GOT3 (cell line): ENCODE measurements around the gene NXN.
"Not testable (repeated sequence)": the region's sequence is repeated elsewhere in the genome, so short reads cannot be mapped to it uniquely, and the experiment has no call there.

ENCODE experiments used
- DNase-seq: peaks from one replicate; lab custom pipeline; 2025; ENCODE audit warnings: mixed read lengths; lab: John Stamatoyannopoulos, UW

Gene NXN

DNA sequence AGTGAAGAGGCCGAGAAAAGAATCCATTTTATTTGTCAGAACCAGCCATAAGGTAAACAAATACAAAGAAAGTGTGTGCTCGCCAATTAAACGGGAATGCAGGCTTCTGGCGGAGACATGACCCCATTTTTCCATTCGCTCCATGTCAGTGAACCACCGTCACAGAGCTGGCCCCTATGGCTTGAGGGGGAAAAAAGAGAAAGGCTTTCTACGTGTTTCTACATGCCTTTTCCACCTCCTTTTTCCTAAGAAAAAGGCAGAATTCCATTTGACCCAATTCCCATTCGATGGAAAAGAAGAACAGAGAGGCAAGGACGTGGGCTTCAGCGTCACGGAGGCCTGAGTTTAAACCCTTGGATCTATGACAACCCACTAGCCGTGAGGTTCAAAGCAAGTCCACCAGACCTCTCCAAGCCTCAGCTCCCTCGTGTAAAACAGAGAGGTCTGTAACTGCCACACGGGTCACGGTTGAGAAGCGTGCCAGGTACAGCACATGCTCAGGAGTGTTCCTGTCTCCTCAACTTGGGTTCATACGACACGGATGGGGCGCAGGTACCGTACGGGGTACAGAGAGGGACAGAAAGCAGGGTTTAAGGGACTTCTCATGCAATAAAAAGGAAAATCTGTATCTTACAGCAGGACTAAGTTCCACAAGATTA lies 91.9 kb downstream of the NXN start:
- DNase-seq: no peak

DNA sequence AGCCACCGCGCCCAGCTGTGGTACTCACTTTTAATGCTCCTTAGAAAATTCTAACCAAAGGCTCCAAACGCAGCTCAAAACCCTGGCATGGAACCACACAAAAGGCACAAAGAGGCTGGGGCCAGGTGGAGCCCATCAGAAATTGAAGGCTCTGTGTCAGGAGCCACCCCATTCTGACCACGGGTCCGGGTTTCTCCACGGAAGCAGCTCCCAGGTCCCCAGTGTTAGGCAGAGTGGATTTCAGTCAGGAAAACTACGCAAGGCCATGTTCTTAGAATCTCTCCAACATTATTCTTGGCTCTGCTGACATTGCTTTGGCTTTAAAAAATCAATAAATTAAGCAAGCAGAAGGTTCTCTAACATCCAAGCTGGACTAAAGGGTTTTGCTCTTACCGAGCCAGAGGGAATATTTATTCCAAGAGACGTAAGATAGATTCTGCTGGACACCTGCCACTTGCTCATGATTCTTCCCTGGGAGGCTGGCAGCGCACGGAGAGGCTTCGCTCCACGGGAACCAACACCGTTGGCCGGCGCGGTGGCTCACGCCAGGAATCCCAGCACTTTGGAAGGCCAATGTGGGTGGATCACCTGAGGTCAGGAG lies 93.5 kb downstream of the NXN start:
- DNase-seq: no peak

DNA sequence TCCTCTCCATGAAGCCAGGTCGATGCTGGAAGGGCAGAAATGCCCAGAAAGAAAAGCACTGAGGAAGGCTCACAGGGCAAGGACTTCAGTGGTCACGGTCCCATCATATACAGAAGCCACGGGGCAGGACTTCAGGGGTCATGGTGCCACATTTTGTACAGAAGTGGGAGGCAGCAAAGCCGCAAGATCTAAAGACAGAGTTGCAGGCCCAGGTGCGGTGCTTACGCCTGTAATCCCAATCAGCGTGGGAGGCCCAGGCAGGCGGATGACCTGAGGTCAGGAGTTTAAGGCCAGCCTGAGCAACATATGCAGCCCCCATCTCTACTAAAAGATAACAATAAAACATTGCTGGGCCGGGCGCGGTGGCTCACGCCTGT lies 96.0 kb downstream of the NXN start:
- no peak for DNase-seq

DNA sequence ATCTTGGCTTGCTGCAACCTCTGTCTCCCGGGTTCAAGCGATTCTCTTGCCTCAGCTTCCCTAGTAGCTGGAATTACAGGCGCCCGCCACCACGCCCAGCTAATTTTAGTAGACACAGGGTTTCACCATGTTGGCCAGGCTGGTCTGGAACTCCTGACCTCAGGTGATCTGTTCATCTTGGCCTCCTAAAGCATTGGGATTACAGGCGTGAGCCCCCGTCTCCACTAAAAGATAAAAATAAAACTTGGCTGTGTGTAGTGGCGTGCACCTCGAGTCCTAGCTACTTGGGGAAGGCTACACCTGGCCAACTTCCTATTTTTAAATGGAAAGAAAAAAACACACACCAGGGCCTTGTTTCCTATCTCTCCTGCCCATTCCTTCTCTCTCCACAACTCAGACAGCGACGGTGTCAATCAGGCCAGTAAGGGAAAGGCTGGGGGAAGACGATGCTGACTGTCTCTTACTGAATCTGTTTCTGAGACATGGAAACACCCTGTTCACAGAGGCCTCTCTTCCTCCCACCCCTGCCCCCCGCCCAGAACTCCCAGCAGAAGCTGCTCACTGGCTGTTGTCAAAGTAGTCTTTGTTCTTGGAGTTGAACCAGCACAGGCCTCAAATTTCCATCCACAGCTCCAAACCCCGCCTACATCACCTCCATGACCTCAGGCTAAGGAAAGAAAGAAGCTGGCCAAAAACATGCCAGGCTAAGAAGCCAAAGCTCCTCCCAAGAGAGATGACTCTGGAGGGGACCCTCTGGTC lies 96.6 kb downstream of the NXN start:
- no peak for DNase-seq

DNA sequence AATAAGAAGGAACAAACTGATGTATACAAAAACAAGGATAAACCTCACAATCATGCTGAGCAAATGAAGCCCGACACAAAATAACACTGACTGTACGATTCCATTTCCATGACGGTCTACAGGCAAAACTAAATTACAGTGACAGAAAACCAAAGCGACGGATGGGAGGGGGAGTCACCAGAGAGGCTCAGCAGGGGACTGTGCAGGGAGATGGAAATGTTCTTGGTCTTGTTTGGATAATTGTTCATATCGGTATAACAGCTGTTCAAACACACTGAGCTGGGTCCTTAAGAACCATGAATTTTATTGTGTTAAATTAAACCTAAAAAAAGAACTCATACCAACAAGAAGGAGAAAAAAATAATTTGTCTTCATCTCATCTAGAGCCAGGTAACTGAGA lies 97.8 kb downstream of the NXN start:
- no peak for DNase-seq

DNA sequence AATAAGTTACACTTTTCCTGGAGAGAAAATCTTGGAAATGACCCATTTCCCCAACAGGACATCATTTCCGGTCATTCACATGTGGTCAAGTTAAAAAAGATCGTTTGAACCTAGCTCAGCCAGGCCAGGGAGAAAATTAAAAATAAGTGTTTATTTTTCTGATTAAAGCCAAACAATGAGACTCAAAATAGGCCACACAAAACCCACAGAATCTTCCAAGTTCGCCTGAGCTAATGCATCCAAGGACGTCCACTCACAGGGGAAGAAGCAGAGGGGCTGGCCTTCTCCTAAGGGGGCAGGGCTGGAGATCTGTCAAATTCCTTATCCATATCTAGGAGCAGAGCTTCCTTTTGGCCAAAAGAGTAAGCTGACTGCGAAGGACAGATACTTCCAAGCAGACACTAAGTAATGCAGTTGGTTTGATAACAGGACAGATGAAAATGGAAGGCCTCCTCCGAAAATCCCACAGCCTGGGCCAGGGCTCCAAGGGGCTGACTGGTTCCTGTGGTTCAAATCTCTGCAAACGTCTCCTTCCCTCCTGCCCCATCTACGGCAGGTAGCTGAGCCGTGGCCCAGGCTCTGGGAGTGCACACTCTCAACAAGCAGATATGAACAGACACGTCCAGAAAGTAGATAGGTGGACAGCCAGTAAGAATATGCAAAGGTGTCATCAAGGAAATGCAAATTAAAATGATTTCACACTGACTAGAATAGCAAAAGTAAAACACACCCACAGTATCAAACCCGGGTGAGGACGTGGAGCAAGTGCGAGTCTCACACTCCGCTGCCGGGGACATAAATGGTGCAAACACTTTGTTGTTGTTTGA lies 98.9 kb downstream of the NXN start:
- no peak for DNase-seq

DNA sequence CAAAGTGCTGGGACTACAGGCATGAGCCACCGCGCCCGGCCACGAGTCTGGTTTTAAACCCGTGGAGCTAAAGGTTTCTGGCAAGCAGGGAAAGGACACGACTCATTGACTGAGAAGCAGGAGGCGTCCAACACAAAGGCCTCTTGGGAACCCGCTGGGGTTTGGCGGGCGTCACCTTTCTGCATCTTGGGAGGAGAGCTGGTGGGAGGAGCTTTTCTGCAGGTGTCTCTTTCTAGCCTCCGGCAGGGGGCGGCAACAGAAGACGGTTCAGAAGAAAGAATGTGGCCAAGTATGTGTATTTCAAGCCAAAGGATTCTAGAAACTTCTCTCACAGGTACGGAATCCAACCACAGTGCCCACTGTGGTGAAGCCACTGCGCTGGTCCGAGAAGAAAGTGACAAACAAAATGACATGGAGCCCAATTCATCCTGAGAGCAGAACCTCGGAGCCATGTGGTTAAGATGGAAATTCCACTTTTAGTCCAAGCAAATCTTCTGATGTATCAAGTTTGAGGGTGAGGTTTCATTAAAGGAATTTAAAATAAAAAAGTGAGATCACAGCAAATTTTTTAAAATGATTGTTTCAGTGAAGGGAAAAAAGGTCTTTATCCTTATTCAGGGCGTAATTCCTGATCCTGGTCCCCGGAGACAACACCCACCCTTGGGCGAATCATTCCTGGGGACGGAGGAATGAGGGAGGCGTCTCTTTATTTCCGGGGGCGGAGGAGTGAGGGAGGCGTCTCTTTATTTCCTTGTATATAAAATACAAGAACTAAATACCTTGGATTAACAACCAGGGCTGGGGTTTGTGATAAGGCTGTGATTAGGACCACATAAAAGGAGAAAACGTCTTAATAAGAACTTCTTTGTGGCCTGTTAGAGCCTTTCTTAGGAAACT lies 99.8 kb downstream of the NXN start:
- DNase-seq: no peak

DNA sequence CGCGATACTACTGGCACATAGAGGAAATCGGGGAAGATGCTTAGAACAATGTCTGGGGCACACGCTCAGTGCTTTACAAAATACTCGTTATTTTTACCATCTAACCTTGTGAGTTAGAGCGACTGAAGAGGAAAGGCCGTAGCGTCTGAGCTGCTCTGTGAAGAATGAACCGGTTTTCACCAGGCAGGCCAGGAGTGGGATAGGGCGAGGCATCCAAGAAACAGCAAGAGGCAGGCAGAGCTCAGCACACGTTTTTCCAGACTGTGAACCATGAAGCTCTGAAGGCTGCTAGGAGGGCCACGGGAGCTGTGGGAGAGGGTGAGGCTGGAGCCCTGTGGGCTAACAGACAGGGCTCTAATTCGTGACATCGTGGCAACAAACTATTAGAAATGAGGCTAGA lies 101.9 kb downstream of the NXN start:
- DNase-seq: no peak

DNA sequence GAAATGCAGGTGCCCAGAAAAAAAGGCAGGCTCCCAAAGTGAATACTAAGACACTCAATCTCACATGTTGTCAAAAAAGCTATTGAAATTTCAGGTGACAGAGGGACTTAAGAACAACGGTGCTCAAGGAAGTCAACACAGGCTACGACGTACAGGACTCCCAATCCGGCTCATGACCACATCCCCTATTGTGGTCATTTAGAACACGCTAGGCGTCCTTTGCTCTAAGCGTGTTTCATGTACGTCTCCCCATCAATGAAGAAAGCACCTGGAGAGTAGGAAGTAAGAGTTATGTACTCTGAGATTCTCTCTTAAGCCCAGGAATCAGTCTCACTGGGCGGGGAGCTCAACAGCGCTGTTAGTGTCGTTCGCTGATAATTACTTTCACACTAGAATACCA lies 103.3 kb downstream of the NXN start:
- DNase-seq: no peak

DNA sequence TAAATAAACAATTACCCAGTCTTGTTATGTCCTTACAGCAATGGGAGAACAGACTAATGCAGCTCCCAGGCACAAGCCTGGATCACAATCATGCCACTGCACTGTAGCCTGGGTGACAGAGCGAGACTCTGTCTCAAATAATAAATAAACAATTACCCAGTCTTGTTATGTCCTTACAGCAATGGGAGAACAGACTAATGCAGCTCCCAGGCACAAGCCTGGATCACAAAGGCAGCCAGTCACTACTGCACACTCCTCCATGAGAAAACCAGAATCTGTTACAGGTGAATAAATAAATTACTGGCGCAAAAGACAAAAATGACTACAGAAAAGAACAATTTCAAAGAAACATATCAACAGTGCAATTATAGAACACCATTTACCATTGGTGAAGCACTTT lies 105.0 kb downstream of the NXN start:
- not testable (repeated sequence) for DNase-seq

DNA sequence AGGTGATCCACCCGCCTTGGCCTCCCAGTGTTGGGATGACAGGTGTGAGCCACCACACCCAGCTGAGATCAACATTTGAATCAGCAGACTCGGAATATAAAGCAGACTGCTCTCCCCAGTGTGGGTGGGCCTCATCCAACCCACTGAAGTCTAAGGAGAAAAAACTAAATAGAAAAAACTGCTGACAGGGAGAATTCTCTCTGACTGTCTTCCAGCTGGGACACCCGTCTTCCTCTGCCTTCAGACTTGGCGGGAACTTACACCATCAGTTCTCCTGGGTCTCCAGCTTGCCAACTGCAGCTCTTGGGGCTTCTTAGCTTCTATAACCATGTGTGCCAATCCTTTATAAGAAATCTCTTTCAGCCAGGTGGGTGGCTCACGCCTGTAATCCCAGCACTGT lies 106.7 kb downstream of the NXN start:
- DNase-seq: no peak

DNA sequence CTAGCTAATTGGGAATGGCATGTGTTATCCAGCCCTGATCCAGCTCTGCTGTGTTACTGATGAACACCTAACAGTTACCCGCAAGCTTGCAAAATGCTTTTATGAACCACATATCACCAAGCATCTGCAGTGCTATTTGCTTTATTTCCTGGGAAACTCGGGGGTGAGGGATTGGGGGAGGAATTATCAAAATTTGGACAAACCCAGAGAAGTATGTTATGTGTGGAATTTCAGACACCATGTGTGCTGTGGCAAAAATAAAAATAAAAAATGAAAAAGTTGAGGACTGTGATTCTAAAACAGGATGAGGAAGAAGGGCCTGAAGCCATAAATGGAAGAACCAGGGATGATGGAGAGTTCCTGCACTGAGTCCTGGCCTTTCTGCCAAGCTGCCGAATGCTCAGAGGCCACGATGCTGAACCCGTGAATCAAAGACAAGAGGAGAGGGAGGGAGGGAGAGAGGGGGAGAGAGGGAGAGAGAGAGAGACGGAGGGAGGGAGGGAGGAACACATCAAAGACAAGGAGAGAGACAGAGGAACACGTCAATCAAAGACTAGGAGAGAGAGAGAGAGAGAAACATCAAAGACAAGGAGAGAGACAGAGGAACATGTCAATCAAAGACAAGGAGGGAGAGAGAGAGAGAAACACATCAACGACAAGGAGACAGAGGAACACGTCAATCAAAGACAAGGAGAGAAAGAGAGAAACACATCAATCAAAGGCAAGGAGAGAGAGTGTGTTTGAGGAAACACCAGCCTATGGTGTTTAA lies 107.6 kb downstream of the NXN start:
- DNase-seq: no peak

DNA sequence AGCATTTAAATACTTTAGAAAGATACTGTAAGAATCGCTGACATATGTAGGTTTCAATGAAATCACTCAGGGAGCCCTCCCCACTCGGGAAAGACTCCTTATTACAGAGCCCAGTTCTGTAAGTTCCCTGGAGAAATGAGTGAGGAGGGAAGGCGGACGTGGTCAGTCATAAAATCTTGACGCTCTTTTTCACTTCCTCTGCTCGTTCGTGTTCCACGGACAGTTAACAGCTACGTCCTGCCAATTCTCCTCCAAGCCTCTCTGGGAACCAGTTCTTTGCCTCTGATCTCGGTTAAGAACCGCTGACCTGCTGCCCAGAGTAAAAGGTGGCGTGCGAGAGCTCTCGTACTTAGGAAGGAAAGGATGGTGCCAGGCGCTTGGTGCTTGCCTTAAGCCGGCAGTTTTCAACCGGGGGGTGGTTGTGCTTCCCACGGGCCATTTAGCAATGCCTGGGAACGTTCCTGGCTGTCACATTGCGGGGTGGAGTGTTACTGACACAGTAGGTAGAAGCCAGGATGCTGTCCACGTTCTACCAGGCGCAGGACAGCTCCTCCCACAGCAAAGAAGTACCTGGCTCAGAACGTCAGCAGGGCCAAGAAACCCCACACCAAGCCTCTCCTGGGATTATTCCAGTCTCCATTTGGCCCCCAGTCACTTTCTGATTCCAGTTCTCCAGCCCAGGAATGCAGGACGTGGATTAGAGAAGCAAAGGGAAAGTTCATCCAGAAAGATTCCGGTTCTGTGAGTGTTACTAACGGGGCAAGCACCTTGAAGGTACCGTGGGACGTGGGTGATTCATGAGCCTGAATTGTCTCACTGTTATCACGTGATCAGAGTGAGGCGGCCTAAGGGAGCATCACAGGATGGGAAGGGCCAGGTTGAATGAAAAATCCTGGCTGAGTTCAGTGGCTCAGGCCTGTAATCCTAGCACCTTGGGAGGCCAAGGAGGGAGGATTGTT lies 109.7 kb downstream of the NXN start:
- DNase-seq: no peak

DNA sequence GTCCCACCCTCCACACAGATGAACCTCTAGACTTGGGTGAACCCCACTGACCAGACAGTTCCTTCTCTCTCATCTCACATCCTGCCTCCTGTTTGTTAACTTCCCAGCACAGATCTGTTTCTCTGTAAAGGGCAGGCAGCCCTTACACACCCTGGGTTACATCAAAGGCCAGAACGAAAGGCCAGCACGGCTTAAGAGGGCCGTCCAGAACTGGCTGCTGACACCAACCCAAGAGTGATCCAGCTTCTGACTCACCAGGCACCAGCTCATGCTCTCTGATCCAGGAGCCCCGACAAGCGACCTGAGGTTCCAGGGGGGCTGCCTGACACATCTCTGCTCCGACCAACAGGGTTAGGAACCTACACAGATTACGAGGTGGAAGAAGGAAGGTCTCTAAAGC lies 110.5 kb downstream of the NXN start:
- no peak for DNase-seq

DNA sequence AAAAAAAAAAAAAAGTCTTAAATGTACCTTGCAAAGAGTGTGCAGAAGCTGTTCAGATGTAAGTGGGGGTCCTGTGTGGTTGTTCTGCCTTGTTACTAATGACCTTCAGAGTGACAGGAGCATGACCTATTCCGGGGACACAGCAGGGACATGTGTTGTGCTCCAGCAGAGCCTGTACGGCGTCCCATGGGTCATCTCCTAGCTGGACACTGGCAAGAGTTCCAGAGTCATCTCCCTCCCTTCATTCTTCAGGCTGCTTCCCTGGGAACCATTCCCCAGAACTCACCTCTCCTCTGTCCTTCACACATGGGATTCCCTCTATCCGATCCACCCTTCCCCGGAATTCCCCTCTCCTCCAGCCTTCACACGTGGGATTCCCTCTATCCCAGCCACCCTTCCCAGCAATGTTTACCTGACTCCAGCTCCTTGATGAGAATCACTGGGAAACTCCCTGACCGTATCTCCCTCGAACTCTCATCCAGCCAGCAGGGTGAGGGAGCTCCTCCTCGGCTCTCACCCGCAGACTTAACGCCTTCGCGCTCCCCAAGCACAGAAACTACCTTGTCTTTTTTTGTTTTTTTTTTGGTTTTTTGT lies 111.6 kb downstream of the NXN start:
- DNase-seq: no peak

DNA sequence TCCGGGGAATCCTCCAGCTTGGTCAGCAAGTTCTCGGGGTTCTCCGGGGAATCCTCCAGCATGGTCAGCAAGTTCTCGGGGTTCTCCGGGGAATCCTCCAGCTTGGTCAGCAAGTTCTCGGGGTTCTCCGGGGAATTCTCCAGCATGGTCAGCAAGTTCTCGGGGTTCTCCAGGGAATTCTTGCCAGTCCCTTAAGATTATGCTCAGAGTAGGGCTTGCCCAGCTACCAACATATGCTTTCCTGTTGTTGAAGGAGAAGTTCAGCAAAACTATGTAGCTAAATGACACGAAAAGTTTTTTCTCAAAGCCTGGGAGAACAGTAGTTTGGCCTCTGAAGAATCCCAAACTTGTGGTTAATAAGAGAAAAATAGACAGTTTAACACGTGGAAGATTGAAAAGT lies 112.3 kb downstream of the NXN start:
- DNase-seq: not testable (repeated sequence)

DNA sequence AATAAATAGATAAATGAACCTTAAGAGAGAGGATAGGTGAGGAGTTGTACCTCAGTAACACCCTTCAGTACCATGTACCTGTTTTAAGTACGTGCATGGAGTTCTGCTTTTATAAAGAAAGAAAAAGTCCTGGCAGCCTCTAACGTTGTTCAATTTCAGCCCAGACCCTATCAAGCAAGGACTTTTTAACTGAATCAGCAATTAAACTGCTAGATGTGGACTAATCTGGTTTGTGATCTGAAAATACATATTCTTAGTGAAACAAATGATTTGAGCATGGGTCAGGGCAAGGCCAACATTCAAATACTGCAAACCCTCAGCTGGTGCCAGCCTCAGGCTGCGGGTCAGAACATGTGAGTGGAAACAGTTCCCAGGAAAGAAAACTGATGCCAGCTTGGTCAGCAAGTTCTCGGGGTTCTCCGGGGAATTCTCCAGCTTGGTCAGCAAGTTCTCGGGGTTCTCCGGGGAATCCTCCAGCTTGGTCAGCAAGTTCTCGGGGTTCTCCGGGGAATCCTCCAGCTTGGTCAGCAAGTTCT lies 112.9 kb downstream of the NXN start:
- DNase-seq: no peak

DNA sequence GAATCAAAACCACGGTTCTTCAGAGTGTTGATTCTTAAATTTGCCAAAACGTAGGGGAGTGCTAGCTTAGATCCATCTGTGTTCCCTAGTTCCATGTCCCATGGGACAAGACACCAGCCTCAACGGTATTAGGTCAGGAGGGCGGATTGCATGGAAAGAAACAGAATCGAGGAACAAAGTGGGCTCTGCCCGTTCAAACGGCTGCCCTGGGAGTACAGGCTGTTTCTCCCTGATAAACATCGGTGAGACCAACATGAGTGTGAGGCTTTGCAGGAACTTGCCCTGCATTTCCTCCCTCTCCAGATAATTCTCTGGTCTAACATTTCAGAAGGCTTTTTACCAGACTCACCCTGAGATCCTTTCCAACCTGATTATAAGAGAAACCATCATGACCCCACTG lies 115.3 kb downstream of the NXN start:
- DNase-seq: no peak

DNA sequence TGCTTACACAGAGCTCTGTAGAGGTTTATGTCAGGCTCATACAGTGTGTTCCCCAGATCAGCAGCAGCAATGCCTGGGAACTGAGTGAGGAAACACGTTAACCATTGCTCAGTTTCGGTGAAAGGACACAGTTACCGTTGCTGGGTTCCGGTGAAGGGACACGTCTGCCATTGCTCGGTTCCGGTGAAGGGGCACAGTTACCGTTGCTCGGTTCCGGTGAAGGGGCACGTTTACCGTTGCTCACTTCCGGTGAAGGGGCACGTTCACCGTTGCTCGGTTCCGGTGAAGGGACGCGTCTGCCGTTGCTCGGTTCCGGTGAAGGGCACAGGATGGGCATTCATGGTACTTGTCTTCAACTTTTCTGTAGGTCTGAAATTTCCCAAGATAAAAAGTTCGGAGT lies 115.7 kb downstream of the NXN start:
- no peak for DNase-seq
